Suprapubic skin (tissue), 3 donors: ENCODE data around the gene CYP3A4.

Experiments
- POLR2A ChIP-seq, 2 donors: fragments of 450-650 bp; IDR thresholded peaks; one replicate each; pipeline ENCODE4 v1.6.1; 2017; ENCODE audit warnings: antibody characterized with exemption in 2 of 2, mild to moderate bottlenecking in 2 of 2, moderate library complexity in 2 of 2
- TF ChIP-seq, protein P1 (sequence below), 2 donors: fragments of 200-600 bp in 1 of 2; fragments of 450-650 bp in 1 of 2; sonication (generic) in 1 of 2; IDR thresholded peaks; one replicate each; pipeline ENCODE4 v1.5.1; 2016 to 2019; ENCODE audit warnings: antibody characterized with exemption in 2 of 2, mild to moderate bottlenecking in 1 of 2, moderate library complexity in 1 of 2

DNA sequence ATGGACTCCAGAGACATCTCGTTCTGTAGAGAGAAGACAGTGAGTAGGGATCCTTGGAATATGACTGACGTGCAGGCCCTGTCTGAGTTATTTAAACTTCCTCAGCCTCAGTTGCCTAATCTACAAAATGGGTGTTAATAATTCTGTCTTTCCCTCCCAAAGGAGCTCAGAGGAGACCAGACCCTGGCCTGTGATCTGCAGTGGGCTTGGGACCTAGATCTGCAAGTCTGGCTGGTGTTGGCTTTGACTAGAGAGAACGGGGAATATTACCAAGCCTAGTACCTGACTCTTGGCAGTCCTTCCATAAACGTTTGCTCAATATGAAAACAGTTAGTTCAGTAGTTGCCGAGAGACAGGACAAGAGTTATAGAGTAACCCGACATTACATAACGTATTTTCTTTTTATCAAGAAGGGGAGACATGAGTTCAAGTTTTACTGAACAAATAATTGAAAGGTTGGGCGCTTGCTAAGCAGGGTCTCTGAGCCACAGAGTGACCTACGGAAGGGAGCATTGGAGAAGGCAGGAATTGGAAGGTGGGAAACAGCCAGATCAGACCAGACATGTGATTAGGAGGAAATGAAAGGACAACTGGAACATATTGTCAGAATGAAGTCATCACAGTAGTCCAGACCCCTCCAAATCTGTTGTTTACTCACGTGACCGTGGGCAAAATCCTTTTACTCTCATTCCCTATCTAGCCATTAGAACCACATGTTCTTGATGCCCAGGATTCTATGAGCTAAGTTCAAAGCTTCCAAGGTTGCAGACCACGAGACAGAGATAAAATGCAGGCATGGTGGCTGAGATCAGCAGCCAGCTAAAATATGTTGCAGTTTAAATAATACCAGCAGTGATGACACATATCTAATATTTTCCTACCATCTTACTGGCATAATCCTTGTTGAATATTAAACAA lies 10.9 kb upstream of the CYP3A4 start:
- TF ChIP-seq POLR2A (IDR thresholded peaks at IDR 0.05) = no peak
- TF ChIP-seq, protein P1, sequence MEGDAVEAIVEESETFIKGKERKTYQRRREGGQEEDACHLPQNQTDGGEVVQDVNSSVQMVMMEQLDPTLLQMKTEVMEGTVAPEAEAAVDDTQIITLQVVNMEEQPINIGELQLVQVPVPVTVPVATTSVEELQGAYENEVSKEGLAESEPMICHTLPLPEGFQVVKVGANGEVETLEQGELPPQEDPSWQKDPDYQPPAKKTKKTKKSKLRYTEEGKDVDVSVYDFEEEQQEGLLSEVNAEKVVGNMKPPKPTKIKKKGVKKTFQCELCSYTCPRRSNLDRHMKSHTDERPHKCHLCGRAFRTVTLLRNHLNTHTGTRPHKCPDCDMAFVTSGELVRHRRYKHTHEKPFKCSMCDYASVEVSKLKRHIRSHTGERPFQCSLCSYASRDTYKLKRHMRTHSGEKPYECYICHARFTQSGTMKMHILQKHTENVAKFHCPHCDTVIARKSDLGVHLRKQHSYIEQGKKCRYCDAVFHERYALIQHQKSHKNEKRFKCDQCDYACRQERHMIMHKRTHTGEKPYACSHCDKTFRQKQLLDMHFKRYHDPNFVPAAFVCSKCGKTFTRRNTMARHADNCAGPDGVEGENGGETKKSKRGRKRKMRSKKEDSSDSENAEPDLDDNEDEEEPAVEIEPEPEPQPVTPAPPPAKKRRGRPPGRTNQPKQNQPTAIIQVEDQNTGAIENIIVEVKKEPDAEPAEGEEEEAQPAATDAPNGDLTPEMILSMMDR (IDR thresholded peaks at IDR 0.05) = no peak
